Measurements from ENCODE around the gene RFX7.

RFX7 gene

DNA sequence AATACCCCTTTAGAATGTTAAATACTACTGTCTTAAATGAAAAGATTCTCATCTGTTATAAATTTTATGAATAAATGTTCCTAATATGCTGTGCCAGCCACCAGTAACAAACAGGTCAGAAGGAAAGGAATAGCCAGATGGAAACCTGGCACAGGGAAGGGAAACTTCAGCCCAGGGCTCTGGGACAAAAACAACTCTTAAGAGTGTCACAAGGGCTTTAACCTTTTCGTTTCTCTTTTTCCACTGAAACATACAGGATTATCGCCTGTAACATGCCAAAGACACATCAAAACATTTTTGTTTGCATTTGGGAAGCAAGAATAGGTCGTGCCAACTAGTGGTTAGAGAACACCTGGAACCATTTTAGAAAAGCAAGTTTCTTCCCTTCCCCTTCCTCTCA is 141.2 kb downstream of the RFX7 start:
- no peak for DNase-seq

DNA sequence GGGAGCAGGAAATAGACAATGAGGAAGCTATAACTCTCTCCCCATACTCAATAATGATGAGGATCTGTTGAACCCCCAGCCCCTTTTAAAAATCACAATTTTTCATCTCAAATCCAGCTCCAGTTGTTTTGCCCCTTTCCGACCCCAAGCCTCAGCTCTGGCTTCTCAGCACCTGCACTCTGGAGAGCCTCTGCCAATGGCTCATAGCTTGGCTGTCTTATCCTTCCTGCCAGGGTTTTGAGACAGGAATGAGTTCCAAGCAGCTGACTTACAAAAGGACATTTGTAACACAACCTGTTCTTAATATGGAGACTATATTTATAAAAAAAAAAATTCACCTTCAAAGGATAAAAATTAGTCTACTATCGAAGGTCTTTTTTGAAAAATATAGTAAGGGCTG is 144.4 kb downstream of the RFX7 start:
- DNase-seq, result peak; percentile 12

DNA sequence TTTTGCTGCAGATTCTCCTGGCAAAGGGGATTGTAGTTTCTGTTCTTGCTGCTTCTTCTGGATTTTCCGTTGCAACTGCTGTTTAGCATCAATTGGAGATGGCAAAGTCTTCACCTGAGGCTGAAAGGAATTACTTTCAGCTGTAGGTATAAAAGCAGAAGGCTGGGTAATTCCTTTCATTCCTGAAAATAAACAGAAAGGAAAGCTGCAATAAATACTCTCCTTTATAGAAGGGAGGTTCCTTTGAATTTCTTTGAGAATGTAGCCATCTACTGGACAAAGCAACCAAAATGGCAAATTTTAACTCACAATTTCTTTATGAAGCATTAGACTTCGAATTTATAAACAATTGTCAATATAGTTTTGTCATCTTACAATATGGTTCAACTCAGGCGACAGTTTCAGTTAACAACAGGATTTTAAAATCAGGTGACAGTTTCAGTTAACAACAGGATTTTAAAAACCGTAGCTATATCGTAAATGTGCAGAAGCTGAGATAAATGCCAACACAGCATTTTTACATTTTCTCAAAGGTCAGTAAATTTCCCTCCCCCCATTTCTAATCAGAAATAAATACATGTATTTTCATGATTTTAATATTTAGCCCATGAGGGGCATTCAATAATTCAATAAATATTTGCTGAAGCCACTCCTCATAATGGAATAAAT is 145.3 kb downstream of the RFX7 start:
- DNase-seq, result peak; percentile 28

DNA sequence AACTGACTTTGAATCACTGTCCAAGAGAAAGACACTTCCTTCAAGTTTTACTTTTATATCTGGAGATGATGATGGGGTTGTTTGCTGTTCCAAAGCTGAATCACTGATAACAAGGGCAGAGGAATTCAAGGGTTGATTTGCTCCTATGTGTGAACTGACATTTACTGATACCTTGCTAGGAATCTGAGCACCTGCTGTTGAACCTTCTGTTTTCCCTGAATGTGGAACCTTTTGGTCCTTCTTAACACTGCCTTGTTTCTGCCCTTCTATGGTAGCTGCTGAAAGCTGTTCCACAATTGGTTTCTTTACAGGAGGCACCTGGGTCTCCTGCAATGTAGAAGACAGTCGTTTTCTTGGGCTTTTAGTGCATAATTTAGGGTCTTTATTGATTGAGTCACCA is 148.3 kb downstream of the RFX7 start:
- no peak for DNase-seq

GRCh38 chr15:56094171-56094570 is 149.5 kb downstream of the RFX7 start:
- DNase-seq, result peak; percentile 59

DNA sequence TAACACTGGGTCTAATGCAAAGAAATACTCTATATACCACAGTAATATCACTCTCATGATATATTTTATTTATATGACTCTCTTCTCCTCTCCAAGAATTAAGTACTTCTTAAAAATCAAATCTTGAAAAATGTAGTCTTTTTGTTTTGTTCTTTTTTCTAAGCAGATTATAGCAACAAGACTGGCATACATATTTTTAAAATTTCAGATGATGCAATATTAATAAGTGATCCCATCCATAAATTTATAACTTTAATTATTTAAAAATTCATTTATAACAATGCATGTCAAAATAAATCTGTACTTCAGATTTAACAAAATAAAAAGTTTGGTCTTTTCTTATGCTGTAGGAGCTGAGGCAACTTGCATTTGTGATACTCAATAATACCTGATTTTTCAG is 155.3 kb downstream of the RFX7 start:
- DNase-seq, result no peak

- peak; percentile 49 for DNase-seq
Observed at GRCh38 chr15:56086566-56086965, 157.1 kb downstream of the RFX7 start.

DNA sequence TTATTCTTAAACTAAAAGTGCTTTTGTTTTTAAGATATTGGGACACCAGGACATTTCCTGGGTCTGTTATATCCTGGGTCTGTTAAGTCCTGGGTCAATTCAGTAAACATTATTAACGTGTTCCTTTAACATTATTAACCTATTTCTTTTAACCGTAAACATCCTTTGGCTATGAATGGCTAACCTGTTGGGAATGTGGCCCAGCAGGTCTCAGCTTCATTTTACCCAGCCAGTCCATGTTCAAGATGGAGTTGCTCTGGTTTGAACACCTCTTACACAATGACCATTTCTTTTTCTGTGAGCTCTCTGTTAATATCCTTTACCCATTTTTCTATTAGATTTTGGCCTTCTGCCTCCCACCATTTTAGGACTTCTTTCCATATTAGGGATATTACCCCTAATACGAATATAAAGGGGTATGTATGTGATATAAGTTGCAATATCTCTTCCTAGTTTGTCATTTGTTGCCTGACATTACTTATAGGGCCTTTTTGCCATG is 161.4 kb downstream of the RFX7 start:
- no peak for DNase-seq

GRCh38 chr15:56077081-56077480 is 166.6 kb downstream of the RFX7 start:
- DNase-seq, result no peak

GRCh38 chr15:56076640-56077039 is 167.0 kb downstream of the RFX7 start:
- DNase-seq, result no peak

GRCh38 chr15:56074481-56075265 is 169.0 kb downstream of the RFX7 start:
- DNase-seq, result no peak

DNA sequence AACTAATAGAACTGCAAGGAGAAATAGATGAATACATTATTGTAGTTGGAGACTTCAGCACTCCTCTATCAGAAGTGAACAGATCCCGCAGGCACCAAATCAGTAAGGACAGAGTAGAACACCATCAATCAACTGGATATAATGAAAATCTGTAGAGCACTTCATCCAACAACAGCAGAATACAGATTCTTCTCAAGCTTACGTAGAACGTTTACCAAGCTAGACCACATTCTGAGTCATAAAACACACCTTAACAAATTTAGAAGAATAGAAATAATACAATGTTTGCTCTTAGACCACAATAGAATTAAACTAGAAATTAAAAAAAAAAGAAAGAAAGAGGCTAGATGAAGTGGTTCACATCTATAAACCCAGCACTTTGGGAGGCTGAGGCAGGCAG is 179.5 kb downstream of the RFX7 start:
- no peak for DNase-seq

DNA sequence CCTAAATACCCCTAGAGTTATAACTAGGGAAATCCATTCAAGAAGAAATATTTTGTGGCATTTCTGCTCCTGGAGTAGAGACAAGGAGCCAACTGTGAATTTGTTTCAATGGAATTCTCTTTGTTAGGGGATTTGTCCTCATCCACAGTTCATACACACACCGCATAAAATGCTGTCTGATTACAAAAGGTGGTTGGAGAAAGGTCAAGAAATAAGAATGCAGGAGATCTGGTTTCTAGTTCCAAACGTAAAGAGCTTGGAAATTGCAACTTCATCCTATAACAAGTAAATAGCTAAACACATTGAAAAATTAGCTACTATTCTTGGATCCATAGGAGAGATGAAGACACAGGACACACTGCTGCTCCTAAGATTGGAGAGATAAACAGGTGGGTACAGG is 184.0 kb downstream of the RFX7 start:
- DNase-seq, result no peak

- DNase-seq, result no peak
Observed at GRCh38 chr15:56058986-56059385, 184.7 kb downstream of the RFX7 start.

- no peak for DNase-seq
Observed at GRCh38 chr15:56056626-56057025, 187.1 kb downstream of the RFX7 start.

DNA sequence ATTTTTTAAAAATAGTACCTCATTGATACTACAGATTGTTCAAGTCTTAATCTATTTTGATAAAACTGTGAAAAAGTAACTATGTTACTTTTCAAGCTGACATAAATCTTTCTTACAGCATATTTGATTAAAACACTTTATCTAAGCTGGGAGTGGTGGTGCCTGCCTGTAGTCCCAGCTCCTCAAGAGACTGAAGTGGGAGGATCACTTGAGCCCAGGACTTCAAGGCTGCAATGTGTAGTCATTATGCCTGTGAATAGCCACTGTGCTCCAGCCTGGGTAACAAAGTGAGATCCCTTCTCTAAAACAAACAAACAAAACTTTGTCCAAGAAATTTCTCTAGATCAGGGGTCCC is 190.7 kb downstream of the RFX7 start:
- peak; percentile 11 for DNase-seq

- peak; percentile 82 for DNase-seq
Observed at GRCh38 chr15:56052395-56053045, 191.2 kb downstream of the RFX7 start.

DNA sequence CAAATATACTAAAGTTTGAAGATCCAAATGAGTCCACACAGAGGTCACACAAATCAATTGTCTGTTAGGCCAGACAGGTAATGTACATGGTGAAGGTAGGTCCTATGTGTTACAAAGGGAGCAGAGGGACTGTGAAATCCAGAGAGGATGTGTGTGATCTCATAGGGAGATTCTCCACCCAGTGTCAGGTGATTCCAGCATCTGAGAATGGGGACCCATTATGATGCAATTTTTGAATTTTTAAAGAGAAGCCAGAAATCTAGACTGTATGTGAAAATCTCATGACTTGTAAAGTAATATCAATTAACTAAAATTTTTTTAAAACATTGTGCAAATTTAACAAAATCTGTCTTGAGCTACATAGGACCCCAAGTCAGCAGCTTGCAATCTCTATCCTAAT is 192.0 kb downstream of the RFX7 start:
- no peak for DNase-seq

GRCh38 chr15:56049577-56049976 is 194.1 kb downstream of the RFX7 start:
- no peak for DNase-seq

- no peak for DNase-seq
Observed at GRCh38 chr15:56047354-56047753, 196.3 kb downstream of the RFX7 start.

DNA sequence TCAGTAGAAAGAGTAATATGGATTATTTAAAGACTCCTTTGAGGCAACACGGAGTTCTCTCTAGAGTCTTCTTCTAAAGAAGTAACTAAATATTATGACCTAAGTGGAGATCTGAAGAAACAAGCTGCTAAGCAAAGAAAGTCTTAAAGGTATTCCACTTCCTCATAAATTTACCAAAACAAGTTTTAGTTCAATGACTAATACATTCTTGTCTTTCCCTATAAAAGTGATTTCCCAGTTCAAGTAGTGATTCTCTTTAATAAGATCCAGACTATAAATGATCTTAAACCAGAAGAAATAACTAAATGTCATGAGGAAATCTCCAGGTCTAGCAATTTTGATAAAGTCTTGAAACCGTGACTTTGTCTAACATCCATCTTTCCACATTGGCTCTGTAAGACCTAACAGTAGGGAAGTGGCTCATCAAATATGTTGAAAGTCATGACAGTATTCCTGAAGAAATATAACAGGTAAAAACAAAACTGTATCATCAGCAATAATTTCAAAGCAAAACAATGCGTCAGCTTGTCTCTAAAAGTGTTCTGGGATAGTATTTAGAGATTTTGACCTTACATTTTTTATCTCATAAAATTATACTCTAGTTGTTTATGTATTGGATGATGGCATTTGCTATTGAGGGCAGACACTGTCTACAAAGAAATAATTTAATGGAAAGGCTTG is 198.5 kb downstream of the RFX7 start:
- DNase-seq, result no peak

DNA sequence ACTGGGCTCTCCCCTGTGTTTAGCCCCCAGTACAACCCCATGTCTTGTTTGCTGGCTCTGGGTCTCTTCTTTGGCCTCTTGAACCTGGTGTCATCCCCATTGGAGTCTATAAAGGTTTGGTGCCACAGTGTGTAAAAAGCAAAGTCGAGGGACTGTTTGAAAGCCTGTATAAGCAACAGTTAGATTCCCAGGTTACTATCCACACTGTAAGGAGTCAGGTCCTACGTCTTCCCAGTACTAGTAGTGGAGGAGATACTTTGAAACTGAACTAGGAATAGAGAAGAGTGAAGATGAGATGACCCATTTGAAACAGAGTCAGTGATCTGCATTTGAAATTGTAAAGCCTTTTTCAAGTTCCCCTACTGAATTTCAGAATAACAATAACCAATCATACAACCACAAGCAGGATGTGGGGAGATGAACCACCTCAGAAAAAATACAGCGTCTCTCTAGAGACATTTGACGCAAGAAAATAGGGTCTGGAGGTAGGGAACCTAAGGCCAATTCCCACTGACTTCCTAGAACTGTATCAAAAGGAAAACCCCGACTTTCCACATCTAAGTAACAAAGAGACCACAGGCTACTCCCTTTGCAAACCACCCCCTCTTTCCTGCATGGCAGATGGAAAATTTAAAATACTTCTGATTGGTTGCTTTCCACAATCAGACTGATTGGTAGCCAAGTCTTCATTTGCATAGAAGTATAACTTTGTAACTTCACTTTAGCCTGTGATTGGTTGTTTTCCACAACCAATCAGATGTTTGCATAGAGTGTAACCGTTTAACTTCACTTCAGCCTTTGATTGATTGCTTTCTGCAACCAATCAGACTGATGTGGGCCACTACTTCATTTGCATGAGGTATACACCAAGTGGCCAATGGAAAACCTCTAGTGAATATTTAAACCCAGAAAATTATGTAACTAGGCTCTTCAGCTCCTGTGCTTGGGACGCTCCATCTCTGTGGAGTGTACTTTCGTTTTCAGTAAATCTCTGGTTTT is 200.4 kb downstream of the RFX7 start:
- DNase-seq, result no peak

Measured in hematopoietic multipotent progenitor cell treated with erythropoietin and hydrocortisone succinate and interleukin-3 and kit ligand, for 6 days (in vitro differentiated cells).